Panc1 (cell line): ENCODE data around the gene HTR3D. TPM values are rescaled to one million over a fixed set of nuclear protein-coding genes. Genes with fewer than 3 reads are reported as not detected.
"Not testable (repeated sequence)": the region's sequence is repeated elsewhere in the genome, so short reads cannot be mapped to it uniquely, and the experiment has no call there.

Experiments
- ATAC-seq: fragments of 200-7000 bp; cut with Tn5 transposase; 2 replicates; pipeline ENCODE4 v1.9.1; 2020; ENCODE audit warnings: mild to moderate bottlenecking, moderate library complexity
- BruUV-seq: library from RNA; stranded (reverse); fragments of 400-500 nt; replicated peaks from 2 replicates; lab custom pipeline; 2021; lab: Mats Ljungman, UMichigan
- CTCF ChIA-PET: fragments of 300-600 bp; sonication (Branson Sonifier 250); formaldehyde crosslinking; loops from one replicate; lab custom pipeline; 2022; ENCODE audit warnings: antibody characterized with exemption; lab: Charles Lee
- POLR2A ChIA-PET: fragments of 300-600 bp; sonication (Branson Sonifier 250); formaldehyde crosslinking; loops from one replicate; lab custom pipeline; 2022; ENCODE audit warnings: antibody characterized with exemption; lab: Charles Lee
- DNase-seq: peaks from one replicate; pipeline ENCODE4 v3.0.0-alpha.2; 2010; ENCODE audit warnings: low read depth, low spot score
- H3K27ac ChIP-seq: 2 replicates; pipeline ENCODE4 v1.5.1; 2011; ENCODE audit warnings: mild to moderate bottlenecking, low read length, inconsistent platforms
- H3K27me3 ChIP-seq: fragments of 200-500 bp; sonication (Bioruptor generic); 2 replicates; pipeline ENCODE4 v1.6.0; 2014; ENCODE audit warnings: low read length, inconsistent platforms; ENCODE audit not compliant: control insufficient read depth, insufficient read depth
- H3K36me3 ChIP-seq: fragments of 200-500 bp; sonication (Bioruptor generic); 2 replicates; pipeline ENCODE4 v1.5.1; 2014; ENCODE audit warnings: inconsistent platforms, mild to moderate bottlenecking, low read length, moderate library complexity; ENCODE audit not compliant: control insufficient read depth, insufficient read depth
- H3K4me1 ChIP-seq: 2 replicates; pipeline ENCODE4 v1.5.1; 2011; ENCODE audit warnings: inconsistent platforms, mild to moderate bottlenecking, low read length, moderate library complexity; ENCODE audit not compliant: control insufficient read depth, insufficient read depth
- H3K4me3 ChIP-seq, 2 experiments: 2 replicates each; pipeline ENCODE4 v1.5.1; 2011 to 2012; ENCODE audit warnings: low read depth in 2 of 2, low read length in 2 of 2, mild to moderate bottlenecking in 2 of 2, inconsistent platforms in 1 of 2, moderate library complexity in 1 of 2
- H3K9me3 ChIP-seq: fragments of 200-500 bp; sonication (Bioruptor generic); 2 replicates; pipeline ENCODE4 v1.5.1; 2014; ENCODE audit warnings: low read depth, mild to moderate bottlenecking, inconsistent platforms, low read length, moderate library complexity; ENCODE audit not compliant: control insufficient read depth, insufficient read depth
- POLR2AphosphoS5 ChIP-seq: IDR thresholded peaks from 2 replicates; pipeline ENCODE4 v1.6.1; 2012; ENCODE audit warnings: mild to moderate bottlenecking, low read depth, low read length, moderate library complexity
- SIN3A ChIP-seq: IDR thresholded peaks from 2 replicates; pipeline ENCODE4 v1.6.1; 2012; ENCODE audit warnings: low read depth, mild to moderate bottlenecking, low read length, moderate library complexity, borderline replicate concordance; ENCODE audit not compliant: insufficient read depth
- TCF7L2 ChIP-seq: IDR thresholded peaks from 2 replicates; pipeline ENCODE4 v1.6.1; 2011; ENCODE audit warnings: mild to moderate bottlenecking, low read depth, low read length, inconsistent platforms
- in situ Hi-C: cut with HindIII; loops from 2 replicates; pipeline ENCODE4 v1.10.0; 2016; ENCODE audit warnings: low sequenced_read_pairs, low pct_unique_long_range_greater_than_20kb
- intact Hi-C: fragments of 100-400 bp; cut with micrococcal nuclease; formaldehyde crosslinking; loops from one replicate; pipeline ENCODE4 v1.10.0; 2022; ENCODE audit not compliant: unreplicated experiment
- total RNA-seq: library from RNA; stranded (reverse); gene quantifications from one replicate; pipeline ENCODE4 v1.2.1, GENCODE V29; 2021; ENCODE audit not compliant: unreplicated experiment
- TF ChIP-seq, protein P1 (sequence below), 2 experiments: IDR thresholded peaks; 2 replicates each; pipeline ENCODE4 v1.6.1; 2011 to 2012; ENCODE audit warnings: low read depth in 2 of 2, control low read depth in 1 of 2, low read length in 1 of 2, mild to moderate bottlenecking in 1 of 2, moderate library complexity in 1 of 2; ENCODE audit not compliant: insufficient read depth in 1 of 2
- TF ChIP-seq, protein P2 (sequence below): fragments of 450-650 bp; IDR thresholded peaks from 2 replicates; pipeline ENCODE4 v1.5.1; 2017; ENCODE audit warnings: mild to moderate bottlenecking

HTR3D gene
- total RNA-seq, 1 experiment from 2014 or later: not detected

DNA sequence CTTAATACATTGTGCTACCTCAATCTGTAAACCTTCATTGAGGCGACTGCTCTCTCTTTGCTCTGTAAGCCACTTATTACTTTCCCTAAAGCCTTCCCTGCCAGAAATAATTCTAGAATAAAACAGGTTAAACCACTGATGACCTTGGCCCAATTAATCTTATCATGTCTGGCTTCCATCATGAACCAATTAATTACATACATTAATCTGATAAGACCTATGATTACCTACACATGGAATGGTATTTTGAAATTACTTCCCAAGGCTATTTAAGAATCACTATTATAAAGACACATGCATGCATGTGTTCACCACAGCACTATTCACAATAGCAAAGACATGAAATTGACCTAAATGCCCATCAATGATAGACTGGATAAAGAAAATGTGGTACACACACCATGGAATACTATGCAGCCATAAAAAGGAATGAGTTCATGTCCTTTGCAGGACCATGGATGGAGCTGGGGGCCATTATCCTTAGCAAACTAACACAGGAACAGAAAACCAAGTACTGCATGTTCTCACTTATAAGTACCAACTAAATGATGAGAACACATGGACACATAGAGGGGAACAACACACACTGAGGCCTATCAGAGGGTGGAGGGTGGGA, 3.2 kb upstream of the HTR3D start:
- H3K4me1 ChIP-seq, ATAC-seq, POLR2A ChIA-PET, H3K36me3 ChIP-seq, BruUV-seq, intact Hi-C loops, in situ Hi-C loops, H3K27ac ChIP-seq, CTCF ChIA-PET, H3K27me3 ChIP-seq, DNase-seq, H3K9me3 ChIP-seq, H3K4me3 ChIP-seq: not testable (repeated sequence)

DNA sequence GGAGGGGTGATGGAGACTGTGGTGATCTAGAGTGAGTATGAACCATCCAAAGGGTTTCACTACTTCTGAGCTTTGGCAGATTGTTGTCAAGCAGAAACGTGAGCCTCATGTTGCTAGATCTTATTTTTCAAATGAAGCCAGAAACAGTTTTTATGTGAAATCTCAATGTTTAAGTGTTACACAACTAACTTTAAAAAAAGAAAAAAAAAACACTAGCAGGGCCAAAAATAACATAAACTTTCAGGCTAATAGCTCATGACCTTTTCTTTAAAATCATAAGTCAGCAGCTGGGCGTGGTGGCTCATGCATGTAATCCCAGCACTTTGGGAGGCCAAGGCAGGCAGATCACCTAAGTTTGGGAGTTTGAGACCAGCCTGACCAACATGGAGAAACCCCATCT, 2.1 kb upstream of the HTR3D start:
- TF ChIP-seq, protein P1, sequence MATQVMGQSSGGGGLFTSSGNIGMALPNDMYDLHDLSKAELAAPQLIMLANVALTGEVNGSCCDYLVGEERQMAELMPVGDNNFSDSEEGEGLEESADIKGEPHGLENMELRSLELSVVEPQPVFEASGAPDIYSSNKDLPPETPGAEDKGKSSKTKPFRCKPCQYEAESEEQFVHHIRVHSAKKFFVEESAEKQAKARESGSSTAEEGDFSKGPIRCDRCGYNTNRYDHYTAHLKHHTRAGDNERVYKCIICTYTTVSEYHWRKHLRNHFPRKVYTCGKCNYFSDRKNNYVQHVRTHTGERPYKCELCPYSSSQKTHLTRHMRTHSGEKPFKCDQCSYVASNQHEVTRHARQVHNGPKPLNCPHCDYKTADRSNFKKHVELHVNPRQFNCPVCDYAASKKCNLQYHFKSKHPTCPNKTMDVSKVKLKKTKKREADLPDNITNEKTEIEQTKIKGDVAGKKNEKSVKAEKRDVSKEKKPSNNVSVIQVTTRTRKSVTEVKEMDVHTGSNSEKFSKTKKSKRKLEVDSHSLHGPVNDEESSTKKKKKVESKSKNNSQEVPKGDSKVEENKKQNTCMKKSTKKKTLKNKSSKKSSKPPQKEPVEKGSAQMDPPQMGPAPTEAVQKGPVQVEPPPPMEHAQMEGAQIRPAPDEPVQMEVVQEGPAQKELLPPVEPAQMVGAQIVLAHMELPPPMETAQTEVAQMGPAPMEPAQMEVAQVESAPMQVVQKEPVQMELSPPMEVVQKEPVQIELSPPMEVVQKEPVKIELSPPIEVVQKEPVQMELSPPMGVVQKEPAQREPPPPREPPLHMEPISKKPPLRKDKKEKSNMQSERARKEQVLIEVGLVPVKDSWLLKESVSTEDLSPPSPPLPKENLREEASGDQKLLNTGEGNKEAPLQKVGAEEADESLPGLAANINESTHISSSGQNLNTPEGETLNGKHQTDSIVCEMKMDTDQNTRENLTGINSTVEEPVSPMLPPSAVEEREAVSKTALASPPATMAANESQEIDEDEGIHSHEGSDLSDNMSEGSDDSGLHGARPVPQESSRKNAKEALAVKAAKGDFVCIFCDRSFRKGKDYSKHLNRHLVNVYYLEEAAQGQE (IDR thresholded peaks at IDR 0.05; ENCODE audit: insufficient read depth in 1 of 2, low read depth in 2 of 2, low read length in 1 of 2): no peak
- CTCF ChIA-PET: interaction anchor here (0.7 kb wide), 1 partner anchor 10 kb away, joined by 5 read pairs; no protein-coding TSS in a partner anchor
- H3K27ac ChIP-seq: no peak overlapping the region
- H3K9me3 ChIP-seq: no peaks in the 10 kb centered on the region
- no peaks in the 10 kb centered on the region for H3K36me3 ChIP-seq
- DNase-seq (no peak), ATAC-seq (no peak)
- BruUV-seq: no TSS peak
- peaks cover 5% of the 10 kb centered on the region; the same call in 1 of the 2 replicates for H3K27me3 ChIP-seq
- intact Hi-C loops (no loop called here), in situ Hi-C loops (no loop called here)
- no peaks in the 10 kb centered on the region for H3K4me1 ChIP-seq
- POLR2A ChIA-PET: no interaction called here
- no peak overlapping the region for H3K4me3 ChIP-seq

DNA sequence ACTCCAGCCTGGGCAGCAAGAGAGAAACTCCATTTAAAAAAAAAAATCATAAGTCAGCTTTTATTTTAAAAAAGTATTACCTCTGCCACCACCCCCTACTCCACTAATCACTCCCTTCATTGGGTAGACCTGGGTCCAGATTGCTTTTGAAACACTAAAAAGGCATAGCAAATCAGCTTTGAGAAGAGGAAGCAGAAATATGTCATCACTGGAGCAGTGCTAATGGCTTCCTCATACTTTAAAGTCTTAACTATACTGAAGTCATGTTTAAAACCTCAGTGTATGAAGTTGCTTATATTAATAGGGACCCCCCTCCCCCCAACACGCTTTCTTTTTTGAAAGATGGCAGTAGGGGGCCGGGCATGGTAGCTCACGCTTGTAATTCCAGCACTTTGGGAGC, 1.0 kb upstream of the HTR3D start:
- no peaks in the 10 kb centered on the region for H3K36me3 ChIP-seq
- ChIA-PET CTCF (no interaction called here), POLR2A (no interaction called here)
- no TSS peak for BruUV-seq
- H3K4me1 ChIP-seq: no peaks in the 10 kb centered on the region
- peaks cover 9% of the 10 kb centered on the region; the same call in 1 of the 2 replicates for H3K27me3 ChIP-seq
- in situ Hi-C loops: no loop called here
- no peak for ATAC-seq
- intact Hi-C loops: no loop called here
- no peak for DNase-seq
- H3K27ac ChIP-seq: no peak overlapping the region
- H3K9me3 ChIP-seq: no peaks in the 10 kb centered on the region
- TF ChIP-seq, protein P2, sequence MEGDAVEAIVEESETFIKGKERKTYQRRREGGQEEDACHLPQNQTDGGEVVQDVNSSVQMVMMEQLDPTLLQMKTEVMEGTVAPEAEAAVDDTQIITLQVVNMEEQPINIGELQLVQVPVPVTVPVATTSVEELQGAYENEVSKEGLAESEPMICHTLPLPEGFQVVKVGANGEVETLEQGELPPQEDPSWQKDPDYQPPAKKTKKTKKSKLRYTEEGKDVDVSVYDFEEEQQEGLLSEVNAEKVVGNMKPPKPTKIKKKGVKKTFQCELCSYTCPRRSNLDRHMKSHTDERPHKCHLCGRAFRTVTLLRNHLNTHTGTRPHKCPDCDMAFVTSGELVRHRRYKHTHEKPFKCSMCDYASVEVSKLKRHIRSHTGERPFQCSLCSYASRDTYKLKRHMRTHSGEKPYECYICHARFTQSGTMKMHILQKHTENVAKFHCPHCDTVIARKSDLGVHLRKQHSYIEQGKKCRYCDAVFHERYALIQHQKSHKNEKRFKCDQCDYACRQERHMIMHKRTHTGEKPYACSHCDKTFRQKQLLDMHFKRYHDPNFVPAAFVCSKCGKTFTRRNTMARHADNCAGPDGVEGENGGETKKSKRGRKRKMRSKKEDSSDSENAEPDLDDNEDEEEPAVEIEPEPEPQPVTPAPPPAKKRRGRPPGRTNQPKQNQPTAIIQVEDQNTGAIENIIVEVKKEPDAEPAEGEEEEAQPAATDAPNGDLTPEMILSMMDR: no peak
- TF ChIP-seq, protein P1 (IDR thresholded peaks at IDR 0.05; ENCODE audit: insufficient read depth in 1 of 2, low read depth in 2 of 2, low read length in 1 of 2): no peak
- TF ChIP-seq TCF7L2: no peak
- TF ChIP-seq SIN3A: no peak
- TF ChIP-seq POLR2AphosphoS5: no peak
- H3K4me3 ChIP-seq: no peak overlapping the region
